ENCODE data around the gene CERCAM.

Gene CERCAM

GRCh38 chr9:128420651-128421481, at the start of gene CERCAM:
Gene CERCAM, plus strand, starts transcription at chr9:128420857. Its CDS starts 21 bp downstream, at chr9:128420878.
- peak; percentile 17 to 19 for DNase-seq (ENCODE audit: low read depth in 2 of 2, low spot score in 1 of 2)

- DNase-seq (ENCODE audit: low read depth in 2 of 2, low spot score in 1 of 2): no peak
Measured at GRCh38 chr9:128371630-128372117, 49.0 kb upstream of the CERCAM start.

GRCh38 chr9:128372188-128372641, 48.4 kb upstream of the CERCAM start:
- DNase-seq (ENCODE audit: low read depth in 2 of 2, low spot score in 1 of 2): no peak

- DNase-seq (ENCODE audit: low read depth in 2 of 2, low spot score in 1 of 2): no peak
Measured at GRCh38 chr9:128372784-128373183, 47.9 kb upstream of the CERCAM start.

GRCh38 chr9:128374221-128374675, 46.4 kb upstream of the CERCAM start:
- DNase-seq (ENCODE audit: low read depth in 2 of 2, low spot score in 1 of 2): no peak

GRCh38 chr9:128375865-128376264, 44.8 kb upstream of the CERCAM start:
- DNase-seq (ENCODE audit: low read depth in 2 of 2, low spot score in 1 of 2): no peak

GRCh38 chr9:128382261-128382660, 38.4 kb upstream of the CERCAM start:
- DNase-seq (ENCODE audit: low read depth in 2 of 2, low spot score in 1 of 2): no peak

- no peak for DNase-seq (ENCODE audit: low read depth in 2 of 2, low spot score in 1 of 2)
Measured at GRCh38 chr9:128383007-128383753, 37.5 kb upstream of the CERCAM start.

GRCh38 chr9:128383791-128384190, 36.9 kb upstream of the CERCAM start:
- DNase-seq (ENCODE audit: low read depth in 2 of 2, low spot score in 1 of 2): no peak

- DNase-seq (ENCODE audit: low read depth in 2 of 2, low spot score in 1 of 2): no peak
Measured at GRCh38 chr9:128384801-128385495, 35.7 kb upstream of the CERCAM start.

- no peak for DNase-seq (ENCODE audit: low read depth in 2 of 2, low spot score in 1 of 2)
Measured at GRCh38 chr9:128385496-128386460, 34.9 kb upstream of the CERCAM start.

- DNase-seq (ENCODE audit: low read depth in 2 of 2, low spot score in 1 of 2): no peak
Measured at GRCh38 chr9:128388150-128388549, 32.5 kb upstream of the CERCAM start.

- DNase-seq (ENCODE audit: low read depth in 2 of 2, low spot score in 1 of 2): no peak
Measured at GRCh38 chr9:128389395-128390149, 31.1 kb upstream of the CERCAM start.

- DNase-seq (ENCODE audit: low read depth in 2 of 2, low spot score in 1 of 2): no peak
Measured at GRCh38 chr9:128390150-128390812, 30.4 kb upstream of the CERCAM start.

GRCh38 chr9:128390813-128391711, 29.6 kb upstream of the CERCAM start:
- no peak for DNase-seq (ENCODE audit: low read depth in 2 of 2, low spot score in 1 of 2)

- no peak for DNase-seq (ENCODE audit: low read depth in 2 of 2, low spot score in 1 of 2)
Measured at GRCh38 chr9:128391956-128392301, 28.7 kb upstream of the CERCAM start.

- no peak for DNase-seq (ENCODE audit: low read depth in 2 of 2, low spot score in 1 of 2)
Measured at GRCh38 chr9:128392302-128393144, 28.1 kb upstream of the CERCAM start.
